Retinal pigment epithelial cell (primary cell): ENCODE measurements around the gene INAVA.

ENCODE experiments used
- DNase-seq: peaks from one replicate; pipeline ENCODE4 v3.0.0-alpha.2; 2010; ENCODE audit warnings: low read depth
- H3K4me3 ChIP-seq: 2 replicates; pipeline ENCODE4 v1.5.1; 2011; ENCODE audit warnings: mild to moderate bottlenecking, low read length, control low read depth, moderate library complexity
- CTCF ChIP-seq: conservative IDR thresholded peaks from 2 replicates; pipeline ENCODE4 v1.5.1; 2011; ENCODE audit warnings: low read depth, low read length, control low read depth, inconsistent platforms

The INAVA gene

GRCh38 chr1:200903793-200904192 lies 9.1 kb downstream of the INAVA start:
- TF ChIP-seq CTCF = no peak
- H3K4me3 ChIP-seq = no peak overlapping the region
- no peak for DNase-seq

- TF ChIP-seq CTCF = no peak
- no peak for DNase-seq
- H3K4me3 ChIP-seq = no peak overlapping the region
Measured at GRCh38 chr1:200904772-200905171, 10.1 kb downstream of the INAVA start.

- no peak for DNase-seq
- TF ChIP-seq CTCF = no peak
- H3K4me3 ChIP-seq = no peak overlapping the region
Measured at GRCh38 chr1:200905411-200906052, 10.8 kb downstream of the INAVA start.

GRCh38 chr1:200906491-200906890 lies 11.8 kb downstream of the INAVA start:
- no peak overlapping the region for H3K4me3 ChIP-seq
- no peak for TF ChIP-seq CTCF
- no peak for DNase-seq

- H3K4me3 ChIP-seq = no peak overlapping the region
- DNase-seq = no peak
- TF ChIP-seq CTCF = no peak
Measured at GRCh38 chr1:200907611-200908097, 13.0 kb downstream of the INAVA start.

- no peak overlapping the region for H3K4me3 ChIP-seq
- no peak for DNase-seq
- no peak for TF ChIP-seq CTCF
Measured at GRCh38 chr1:200908191-200908868, 13.6 kb downstream of the INAVA start.

GRCh38 chr1:200909071-200909470 lies 14.4 kb downstream of the INAVA start:
- DNase-seq = no peak
- no peak for TF ChIP-seq CTCF
- no peak overlapping the region for H3K4me3 ChIP-seq
